ENCODE measurements around the gene PPP1R36. TPM values are rescaled to one million over a fixed set of nuclear protein-coding genes. Genes with fewer than 3 reads are reported as not detected.
"Not testable (repeated sequence)": the region's sequence is repeated elsewhere in the genome, so short reads cannot be mapped to it uniquely, and the experiment has no call there.

Gene PPP1R36
- total RNA-seq, 2 experiments from 2014 or later = 0.50 TPM; not detected in 1

DNA sequence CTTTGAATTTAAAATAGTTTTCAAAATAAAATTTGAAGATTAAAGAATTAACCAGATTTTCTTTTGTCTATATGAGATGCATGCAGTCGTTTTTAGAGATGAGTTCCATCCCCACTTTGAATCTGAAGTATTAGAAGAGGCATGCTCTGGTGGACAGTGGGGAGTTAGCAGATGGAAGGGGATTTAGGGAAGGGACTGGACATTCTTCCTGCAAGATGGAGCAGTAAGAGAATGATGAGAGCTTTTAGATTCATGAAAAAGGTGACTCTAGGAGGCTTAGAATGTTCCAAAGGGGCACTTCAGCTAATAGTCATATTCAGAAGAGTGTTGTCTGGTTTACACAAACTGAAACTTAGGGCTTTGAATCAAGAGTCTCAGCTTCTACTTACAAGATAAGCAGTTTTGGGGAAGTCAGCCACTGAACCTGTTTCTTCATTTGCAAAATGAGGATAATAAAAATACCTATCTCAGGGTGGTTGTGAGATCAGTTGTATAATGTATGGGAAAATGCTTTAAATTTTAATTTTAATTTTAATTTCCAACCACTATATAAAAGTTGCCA, 41.5 kb upstream of the PPP1R36 start:
- CTCF ChIA-PET = interaction anchor here (0.6 to 1.6 kb wide), 5 partner anchors 10 to 1158 kb away, joined by 3 to 5 read pairs (median 4); no protein-coding TSS in a partner anchor

DNA sequence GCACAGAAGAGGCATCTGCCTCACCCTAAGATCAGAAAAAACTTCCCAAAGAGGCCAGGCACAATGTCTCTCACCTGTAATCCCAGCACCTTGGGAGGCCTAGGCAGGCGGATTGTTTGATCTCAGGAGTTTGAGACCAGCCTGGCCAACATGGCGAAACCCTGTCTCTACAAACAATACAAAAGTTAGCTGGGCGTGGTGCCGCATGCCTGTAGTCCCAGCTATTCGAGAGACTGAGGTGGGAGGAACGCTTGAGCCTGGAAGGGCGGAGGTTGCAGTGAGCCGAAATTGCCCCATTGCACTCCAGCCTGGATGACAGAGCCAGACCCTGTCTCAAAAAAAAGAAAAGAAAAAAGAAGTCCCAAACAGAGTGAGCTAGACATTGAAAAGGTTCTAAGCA, 40.7 kb upstream of the PPP1R36 start:
- H3K27me3 Mint-ChIP-seq = no peaks in the 10 kb centered on the region
- H3K4me1 Mint-ChIP-seq = peaks cover 74% of the 10 kb centered on the region
- POLR2A ChIA-PET = no interaction called here
- H3K4me3 Mint-ChIP-seq = peak overlapping the region; percentile 35
- peaks cover 35% of the 10 kb centered on the region for H3K36me3 Mint-ChIP-seq (ENCODE audit: low read depth)
- peak overlapping the region; percentile 63 for H3K27ac Mint-ChIP-seq
- no peak for DNase-seq
- CTCF ChIA-PET = interaction anchor here (0.6 to 1.6 kb wide), 3 partner anchors 9 to 1157 kb away, joined by 3 to 5 read pairs (median 5); no protein-coding TSS in a partner anchor
- no peaks in the 10 kb centered on the region for H3K9me3 Mint-ChIP-seq

More for the DNA sequence above, 41.5 kb upstream of the PPP1R36 start:
- H3K27ac Mint-ChIP-seq = peak overlapping the region; percentile 100
- POLR2A ChIA-PET = no interaction called here
- peak overlapping the region; percentile 94 for H3K4me3 Mint-ChIP-seq
- H3K4me1 Mint-ChIP-seq = peaks cover 69% of the 10 kb centered on the region
- DNase-seq = no peak
- peaks cover 35% of the 10 kb centered on the region for H3K36me3 Mint-ChIP-seq (ENCODE audit: low read depth)
- H3K27me3 Mint-ChIP-seq = no peaks in the 10 kb centered on the region
- no peaks in the 10 kb centered on the region for H3K9me3 Mint-ChIP-seq

DNA sequence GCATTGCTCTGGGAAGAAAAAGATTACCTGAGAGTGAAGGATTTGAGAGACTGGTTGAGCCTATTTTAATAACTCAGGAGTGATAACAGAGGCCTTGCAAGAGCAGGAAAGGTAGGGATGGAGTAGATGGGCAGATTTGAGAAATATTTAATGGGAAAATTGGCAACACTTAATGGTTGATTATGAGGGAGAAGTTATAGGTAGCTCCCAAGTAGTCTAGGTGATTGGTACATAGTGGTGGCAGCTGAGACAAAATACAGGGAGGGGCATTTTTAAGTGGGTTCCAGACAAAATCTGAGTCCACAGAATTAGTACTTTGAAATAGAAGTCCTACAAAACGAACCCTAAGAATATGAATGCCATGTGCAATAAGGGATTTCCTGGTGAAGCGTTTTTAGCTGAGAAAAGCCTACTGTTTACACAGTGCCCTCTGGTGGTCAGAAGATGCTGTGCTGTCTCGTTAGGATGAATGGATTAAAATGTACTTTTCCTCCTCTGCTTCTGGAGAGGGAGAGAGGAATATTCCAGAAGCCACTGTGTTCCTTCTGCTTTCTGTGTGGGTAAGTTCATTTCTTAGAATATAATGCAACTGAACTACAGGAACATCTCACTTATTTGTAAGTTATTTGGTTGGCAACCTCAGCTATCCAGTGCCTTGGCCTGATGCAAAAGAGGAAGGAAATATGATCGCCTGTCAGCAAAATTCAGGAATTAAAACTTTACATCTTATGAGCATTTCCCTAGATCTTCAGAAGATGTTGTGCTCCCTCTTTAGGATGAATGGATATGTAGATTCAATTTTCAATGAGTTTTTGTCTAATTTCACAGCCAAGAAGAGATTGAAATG, 38.7 kb upstream of the PPP1R36 start:
- Mint-ChIP-seq H3K4me3 (peak overlapping the region; percentile 28), H3K27ac (peak overlapping the region; percentile 10), H3K36me3 (ENCODE audit: low read depth) (peaks cover 27% of the 10 kb centered on the region), H3K9me3 (no peaks in the 10 kb centered on the region), H3K4me1 (peaks cover 81% of the 10 kb centered on the region), H3K27me3 (no peaks in the 10 kb centered on the region)
- ChIA-PET CTCF (interaction anchor here (0.6 to 2.6 kb wide), 8 partner anchors 8 to 167 kb away, joined by 3 to 10 read pairs (median 3); partner anchors contain the start of gene HSPA2), POLR2A (interaction anchor here (0.7 kb wide), 1 partner anchor 7 kb away, joined by 3 read pairs; no protein-coding TSS in a partner anchor)
- DNase-seq = peak; percentile 78

DNA sequence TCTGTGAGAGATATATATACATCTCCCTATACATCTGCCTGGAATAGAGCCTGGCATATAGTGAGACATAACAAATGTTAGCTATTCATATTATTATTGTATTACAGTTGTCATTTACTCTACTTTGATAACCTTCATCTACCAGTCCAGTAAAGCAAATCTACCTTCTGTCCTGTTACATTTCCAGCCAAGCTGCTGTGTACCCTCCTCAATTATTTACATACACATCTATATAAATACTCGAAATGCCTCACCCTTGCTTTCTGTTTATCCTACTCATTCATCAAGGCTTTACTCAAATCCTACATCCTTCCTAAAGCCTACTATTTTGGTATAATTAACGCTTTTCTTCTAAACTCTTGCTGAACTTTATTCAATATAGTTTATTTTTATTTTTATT, 36.5 kb upstream of the PPP1R36 start:
- CTCF ChIA-PET = no interaction called here
- H3K36me3 Mint-ChIP-seq (ENCODE audit: low read depth) = peaks cover 16% of the 10 kb centered on the region
- no peak overlapping the region for H3K27ac Mint-ChIP-seq
- H3K27me3 Mint-ChIP-seq = no peaks in the 10 kb centered on the region
- H3K4me1 Mint-ChIP-seq = peaks cover 78% of the 10 kb centered on the region
- DNase-seq = no peak
- POLR2A ChIA-PET = no interaction called here
- H3K4me3 Mint-ChIP-seq = no peak overlapping the region
- no peaks in the 10 kb centered on the region for H3K9me3 Mint-ChIP-seq

DNA sequence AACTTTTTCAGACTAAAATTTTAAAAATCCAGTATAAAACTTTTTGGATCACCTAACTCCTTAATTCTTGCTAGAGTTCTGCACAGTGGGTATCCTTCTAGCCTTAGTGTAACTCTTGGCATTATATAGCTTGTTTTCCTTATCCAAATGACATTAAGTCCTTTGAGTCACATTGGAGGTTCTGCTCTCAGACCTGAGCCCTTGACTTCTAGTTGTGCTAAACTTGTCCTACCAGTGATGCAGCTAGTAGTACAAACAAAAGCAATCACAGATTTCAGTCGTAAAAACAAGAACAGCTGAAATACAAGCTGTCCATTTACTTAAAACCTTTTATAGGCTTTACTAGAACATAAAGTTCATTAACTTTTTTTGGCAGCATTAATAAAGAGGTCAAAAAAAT, 34.7 kb upstream of the PPP1R36 start:
- Mint-ChIP-seq H3K27ac (no peak overlapping the region), H3K36me3 (ENCODE audit: low read depth) (peaks cover 9% of the 10 kb centered on the region), H3K4me3 (no peak overlapping the region), H3K4me1 (peaks cover 63% of the 10 kb centered on the region), H3K27me3 (no peaks in the 10 kb centered on the region), H3K9me3 (no peaks in the 10 kb centered on the region)
- CTCF ChIA-PET = interaction anchor here (0.7 to 2.2 kb wide), 5 partner anchors 9 to 822 kb away, joined by 4 to 7 read pairs (median 6); no protein-coding TSS in a partner anchor
- POLR2A ChIA-PET = no interaction called here
- DNase-seq = no peak

DNA sequence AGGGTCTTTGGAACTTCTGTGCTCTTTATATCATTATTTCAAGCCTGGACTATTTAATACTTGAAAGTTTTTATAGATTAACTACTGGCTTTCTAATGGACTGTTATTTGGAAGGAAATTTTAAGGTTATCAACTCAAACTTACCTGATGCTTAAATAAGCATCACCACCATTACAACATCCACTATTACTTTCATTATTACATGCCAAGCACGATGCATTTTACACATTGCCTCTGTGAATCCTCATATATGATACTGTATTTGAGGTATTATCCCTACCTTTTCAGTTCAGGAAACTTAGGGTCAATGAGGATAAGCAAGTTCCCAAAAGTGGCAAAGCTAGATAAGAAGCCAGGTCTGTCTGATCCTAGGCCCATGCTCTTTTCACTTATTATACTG, 32.8 kb upstream of the PPP1R36 start:
- Mint-ChIP-seq H3K4me1 (peaks cover 50% of the 10 kb centered on the region), H3K9me3 (no peaks in the 10 kb centered on the region), H3K4me3 (no peak overlapping the region), H3K36me3 (ENCODE audit: low read depth) (peaks cover 7% of the 10 kb centered on the region), H3K27me3 (no peaks in the 10 kb centered on the region), H3K27ac (no peak overlapping the region)
- POLR2A ChIA-PET = no interaction called here
- CTCF ChIA-PET = interaction anchor here (0.6 to 2.2 kb wide), 2 partner anchors 9 to 20 kb away, joined by 4 to 7 read pairs; no protein-coding TSS in a partner anchor
- DNase-seq = no peak

DNA sequence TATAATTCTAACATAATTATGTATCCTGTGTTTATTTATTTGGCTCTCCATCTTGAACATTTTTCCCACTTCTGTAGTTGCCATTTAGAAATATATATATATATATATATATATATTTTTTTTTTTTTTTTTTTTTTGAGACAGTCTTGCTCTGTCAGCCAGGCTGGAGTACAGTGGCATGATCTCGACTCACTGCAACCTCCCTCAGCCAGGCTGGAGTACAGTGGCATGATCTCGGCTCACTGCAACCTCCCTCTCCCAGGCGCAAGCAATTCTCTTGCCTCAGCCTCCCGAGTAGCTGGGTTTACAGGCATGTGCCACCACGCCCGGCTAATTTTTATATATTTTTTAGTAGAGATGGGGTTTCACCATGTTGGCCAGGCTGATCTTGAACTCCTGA, 32.1 kb upstream of the PPP1R36 start:
- H3K4me3 Mint-ChIP-seq; H3K27me3 Mint-ChIP-seq; H3K36me3 Mint-ChIP-seq (ENCODE audit: low read depth); POLR2A ChIA-PET; DNase-seq; H3K27ac Mint-ChIP-seq; H3K9me3 Mint-ChIP-seq: not testable (repeated sequence)
- H3K4me1 Mint-ChIP-seq = peaks cover 44% of the 10 kb centered on the region
- CTCF ChIA-PET = interaction anchor here (1.0 kb wide), 1 partner anchor 9 kb away, joined by 5 read pairs; no protein-coding TSS in a partner anchor

DNA sequence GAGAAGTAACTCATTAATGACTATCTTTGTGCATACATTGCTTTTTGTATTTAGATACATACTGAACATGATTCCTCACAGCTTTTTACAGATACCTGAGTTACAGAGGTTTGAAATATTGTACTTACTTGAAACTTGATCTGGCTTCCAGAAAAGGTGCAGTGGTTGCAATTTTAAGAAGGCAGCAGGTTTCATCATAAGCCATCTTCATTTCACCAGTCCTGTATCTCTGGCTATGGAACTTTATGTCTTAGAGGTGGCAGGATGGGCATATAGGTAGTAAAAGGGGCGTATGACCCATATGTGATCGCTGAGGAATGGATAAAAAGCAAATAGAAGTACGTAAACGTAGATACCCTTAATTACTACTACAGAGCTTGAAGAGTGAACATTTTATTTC, 31.5 kb upstream of the PPP1R36 start:
- Mint-ChIP-seq H3K27me3 (no peaks in the 10 kb centered on the region), H3K9me3 (no peaks in the 10 kb centered on the region), H3K36me3 (ENCODE audit: low read depth) (peaks cover 7% of the 10 kb centered on the region), H3K27ac (no peak overlapping the region), H3K4me3 (no peak overlapping the region), H3K4me1 (peaks cover 40% of the 10 kb centered on the region)
- ChIA-PET POLR2A (interaction anchor here (0.6 kb wide), 1 partner anchor 7 kb away, joined by 3 read pairs; no protein-coding TSS in a partner anchor), CTCF (interaction anchor here (0.7 to 1.0 kb wide), 2 partner anchors 9 to 14 kb away, joined by 3 to 5 read pairs; no protein-coding TSS in a partner anchor)
- DNase-seq = no peak

DNA sequence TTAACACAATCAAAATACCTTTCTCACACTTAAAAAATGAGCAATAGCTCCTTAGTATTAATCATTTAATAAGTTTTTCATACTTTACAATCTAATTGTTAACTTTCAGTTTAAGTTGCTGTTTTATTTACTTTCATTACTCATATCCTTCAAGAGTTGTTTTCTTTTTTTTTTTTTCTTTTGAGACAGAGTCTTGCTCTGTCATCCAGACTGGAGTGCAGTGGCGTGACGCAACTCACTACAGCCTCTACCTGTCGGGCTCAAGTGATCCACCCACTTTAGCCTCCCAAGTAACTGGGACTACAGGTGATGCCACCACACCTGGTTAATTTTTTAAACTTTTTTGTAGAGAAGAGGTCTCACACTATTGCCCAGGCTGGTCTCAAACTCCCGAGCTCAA, 29.1 kb upstream of the PPP1R36 start:
- ChIA-PET CTCF (interaction anchor here (0.6 to 2.7 kb wide), 4 partner anchors 9 to 140 kb away, joined by 3 to 10 read pairs (median 3); no protein-coding TSS in a partner anchor), POLR2A (no interaction called here)
- Mint-ChIP-seq H3K4me1 (peaks cover 23% of the 10 kb centered on the region), H3K36me3 (ENCODE audit: low read depth) (peaks cover 10% of the 10 kb centered on the region), H3K4me3 (no peak overlapping the region), H3K9me3 (no peaks in the 10 kb centered on the region), H3K27me3 (no peaks in the 10 kb centered on the region), H3K27ac (no peak overlapping the region)
- DNase-seq = no peak

DNA sequence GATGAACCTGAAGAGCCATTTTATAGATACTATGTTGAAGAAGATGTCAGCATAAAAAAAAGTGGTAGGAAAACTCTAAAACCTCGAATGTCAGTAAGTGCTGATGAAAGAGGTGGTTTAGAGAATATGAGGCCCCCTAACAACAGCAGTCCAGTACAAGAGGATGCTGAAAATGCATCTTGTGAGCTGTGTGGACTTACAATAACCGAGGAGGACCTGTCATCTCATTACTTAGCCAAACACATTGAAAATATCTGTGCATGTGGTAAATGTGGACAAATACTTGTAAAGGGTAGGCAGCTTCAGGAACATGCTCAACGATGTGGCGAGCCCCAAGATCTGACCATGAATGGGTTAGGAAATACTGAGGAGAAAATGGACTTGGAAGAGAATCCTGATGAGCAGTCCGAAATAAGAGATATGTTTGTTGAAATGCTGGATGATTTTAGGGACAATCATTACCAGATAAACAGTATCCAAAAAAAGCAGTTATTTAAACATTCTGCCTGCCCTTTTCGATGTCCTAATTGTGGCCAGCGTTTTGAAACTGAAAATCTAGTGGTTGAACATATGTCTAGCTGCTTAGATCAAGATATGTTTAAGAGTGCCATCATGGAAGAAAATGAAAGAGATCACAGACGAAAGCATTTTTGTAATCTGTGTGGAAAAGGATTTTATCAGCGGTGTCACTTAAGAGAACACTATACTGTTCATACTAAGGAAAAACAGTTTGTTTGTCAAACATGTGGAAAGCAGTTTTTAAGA, 27.0 kb upstream of the PPP1R36 start:
- CTCF ChIA-PET = interaction anchor here (2.7 kb wide), 1 partner anchor 12 kb away, joined by 10 read pairs; no protein-coding TSS in a partner anchor
- peaks cover 12% of the 10 kb centered on the region for H3K4me1 Mint-ChIP-seq
- H3K4me3 Mint-ChIP-seq = no peak overlapping the region
- H3K36me3 Mint-ChIP-seq (ENCODE audit: low read depth) = peaks cover 19% of the 10 kb centered on the region
- H3K27ac Mint-ChIP-seq = no peak overlapping the region
- H3K27me3 Mint-ChIP-seq = no peaks in the 10 kb centered on the region
- DNase-seq = no peak
- POLR2A ChIA-PET = no interaction called here
- no peaks in the 10 kb centered on the region for H3K9me3 Mint-ChIP-seq

DNA sequence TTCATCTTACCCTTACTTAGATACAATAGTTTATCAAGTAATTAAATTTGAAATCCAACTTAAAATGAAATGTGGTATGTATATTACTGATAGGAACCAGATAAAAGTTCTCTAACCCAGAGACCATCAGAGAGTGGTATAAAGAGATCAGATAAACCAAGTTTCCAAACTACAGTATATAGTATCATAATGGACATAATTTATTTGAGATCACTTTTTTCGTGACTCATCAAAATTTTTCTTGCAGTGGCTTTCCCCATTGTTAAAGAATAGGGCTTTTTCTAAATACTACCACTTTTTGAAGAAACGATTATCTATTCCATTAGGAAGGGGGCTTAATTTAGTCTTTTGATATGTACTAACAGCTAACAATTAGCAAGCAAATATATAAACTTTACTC, 24.4 kb upstream of the PPP1R36 start:
- peaks cover 26% of the 10 kb centered on the region for H3K36me3 Mint-ChIP-seq (ENCODE audit: low read depth)
- no peak for DNase-seq
- H3K4me1 Mint-ChIP-seq = peaks cover 7% of the 10 kb centered on the region
- ChIA-PET CTCF (interaction anchor here (1.7 to 2.3 kb wide), 2 partner anchors 10 to 15 kb away, joined by 4 to 7 read pairs; partner anchors contain the start of gene HSPA2), POLR2A (no interaction called here)
- H3K27me3 Mint-ChIP-seq = no peaks in the 10 kb centered on the region
- no peaks in the 10 kb centered on the region for H3K9me3 Mint-ChIP-seq
- no peak overlapping the region for H3K27ac Mint-ChIP-seq
- no peak overlapping the region for H3K4me3 Mint-ChIP-seq

DNA sequence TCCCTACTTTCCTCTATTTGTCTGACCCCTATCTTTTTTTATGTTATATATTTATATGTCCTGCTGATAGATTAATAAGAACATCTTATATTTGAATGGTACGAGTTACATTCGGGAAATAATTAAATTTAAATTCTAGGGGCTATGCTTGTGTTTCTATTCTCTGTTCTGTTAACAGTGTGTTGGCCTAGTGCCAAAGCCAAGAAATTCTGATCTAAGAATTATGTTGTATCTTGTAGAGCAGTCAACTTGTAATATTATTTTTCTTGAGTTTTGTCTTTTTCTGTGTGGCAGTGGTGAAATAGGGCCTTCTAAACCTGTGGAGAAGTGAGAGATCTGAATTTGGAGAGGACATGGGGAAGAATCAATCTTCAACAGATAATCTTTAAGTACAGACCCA, 18.2 kb upstream of the PPP1R36 start:
- POLR2A ChIA-PET = interaction anchor here (0.6 kb wide), 1 partner anchor 322 kb away, joined by 3 read pairs; no protein-coding TSS in a partner anchor
- H3K4me1 Mint-ChIP-seq = peaks cover 4% of the 10 kb centered on the region
- no peak overlapping the region for H3K4me3 Mint-ChIP-seq

More for the DNA sequence above, 18.2 kb upstream of the PPP1R36 start:
- CTCF ChIA-PET = interaction anchor here (0.6 kb wide), 1 partner anchor 879 kb away, joined by 3 read pairs; no protein-coding TSS in a partner anchor
- Mint-ChIP-seq H3K27ac (no peak overlapping the region), H3K36me3 (ENCODE audit: low read depth) (peaks cover 14% of the 10 kb centered on the region), H3K27me3 (no peaks in the 10 kb centered on the region), H3K9me3 (no peaks in the 10 kb centered on the region)
- DNase-seq = no peak

Data from activated CD4-positive, alpha-beta T cell treated with anti-CD3 and anti-CD28 coated beads, Interleukin-2, amount 10 ng/mL, durations not matched to agents 7 days and 5 days (primary cell).